GM12878 (cell line): ENCODE measurements around the gene HUWE1. TPM values are rescaled to one million over a fixed set of nuclear protein-coding genes. Genes with fewer than 3 reads are reported as not detected.

Experiments
- BACH1 ChIP-seq: fragments of 450-650 bp; IDR thresholded peaks from 2 replicates; pipeline ENCODE4 v1.6.1; 2017; ENCODE audit warnings: mild to moderate bottlenecking, borderline replicate concordance
- BRCA1 ChIP-seq: IDR thresholded peaks from 2 replicates; pipeline ENCODE4 v1.6.1; 2011; ENCODE audit warnings: low read depth, low read length, improper control_type of control experiment
- CEBPB ChIP-seq, 2 experiments: fragments of 150-350 bp in 1 of 2; IDR thresholded peaks; 2 replicates each; pipeline ENCODE4 v1.6.1; 2012 to 2014; ENCODE audit warnings: low read depth in 2 of 2, low read length in 2 of 2, borderline replicate concordance in 1 of 2, inconsistent platforms in 1 of 2
- GABPA ChIP-seq: IDR thresholded peaks from 2 replicates; pipeline ENCODE4 v1.6.1; 2014; ENCODE audit warnings: antibody characterized with exemption, low read depth, mild to moderate bottlenecking, inconsistent platforms
- NFYA ChIP-seq: IDR thresholded peaks from 2 replicates; pipeline ENCODE4 v1.6.1; 2011; ENCODE audit warnings: low read depth, mild to moderate bottlenecking, low read length, improper control_type of control experiment, borderline replicate concordance
- RAD21 ChIP-seq: IDR thresholded peaks from 2 replicates; pipeline ENCODE4 v1.6.1; 2011; ENCODE audit warnings: mild to moderate bottlenecking, low read depth, low read length, moderate library complexity; ENCODE audit not compliant: insufficient read depth
- SMAD1 ChIP-seq: fragments of 450-650 bp; IDR thresholded peaks from 2 replicates; pipeline ENCODE4 v1.6.1; 2018; ENCODE audit warnings: mild to moderate bottlenecking, low read depth; ENCODE audit not compliant: partially characterized antibody
- SMAD5 ChIP-seq: IDR thresholded peaks from 2 replicates; pipeline ENCODE4 v1.6.1; 2016; ENCODE audit warnings: antibody characterized with exemption, low read depth
- SREBF2 ChIP-seq: IDR thresholded peaks from 2 replicates; pipeline ENCODE4 v1.6.1; 2012; ENCODE audit warnings: mild to moderate bottlenecking, low read length
- STAT1 ChIP-seq: fragments of 450-650 bp; conservative IDR thresholded peaks from 2 replicates; pipeline ENCODE4 v1.6.1; 2014; ENCODE audit warnings: antibody characterized with exemption, mild to moderate bottlenecking
- TARDBP ChIP-seq: IDR thresholded peaks from 2 replicates; pipeline ENCODE4 v1.6.1; 2016; ENCODE audit warnings: borderline replicate concordance
- TCF7 ChIP-seq: IDR thresholded peaks from 2 replicates; pipeline ENCODE4 v1.6.1; 2014; ENCODE audit warnings: antibody characterized with exemption, borderline replicate concordance
- polyA plus RNA-seq, 11 experiments: library from polyadenylated mRNA; depleted of rRNA in 4 of 11; unstranded in 6 of 11; stranded (reverse) in 5 of 11; fragments of >200 nt; fragmentation: Nextera tagmentation in 4 of 11; fragmentation: Illumina TruSeq in 1 of 11; extraction: Ambion mirVana in 4 of 11; extraction: Trizol in 1 of 11; gene quantifications; 1 replicate in 1 of 11; 2 replicates in 10 of 11; pipeline versions ENCODE4 v1.2.1 to v1.2.3, GENCODE V29; 2011 to 2016; ENCODE audit warnings: inconsistent platforms in 2 of 11, missing spikeins in 2 of 11, low read depth in 1 of 11
- total RNA-seq, 4 experiments: library from RNA; depleted of rRNA in 3 of 4; stranded (reverse); fragments of >200 nt in 3 of 4; fragmentation: Illumina TruSeq in 1 of 4; extraction: Trizol in 1 of 4; gene quantifications; 2 replicates each; pipeline versions ENCODE4 v1.2.1 to v1.2.3, GENCODE V29; 2013 to 2021
- TF ChIP-seq, protein P1 (sequence below): fragments of 450-650 bp; conservative IDR thresholded peaks from 2 replicates; pipeline ENCODE4 v1.6.1; 2017; ENCODE audit warnings: mild to moderate bottlenecking, moderate library complexity
- TF ChIP-seq, protein P2 (sequence below): fragments of 450-650 bp; IDR thresholded peaks from 2 replicates; pipeline ENCODE4 v1.6.1; 2018; ENCODE audit warnings: mild to moderate bottlenecking, low read depth, moderate library complexity; ENCODE audit not compliant: partially characterized antibody
- TF ChIP-seq, protein P3 (sequence below): fragments of 450-650 bp; formaldehyde crosslinking; IDR thresholded peaks from 2 replicates; pipeline ENCODE4 v1.4.0; 2022; ENCODE audit warnings: mild to moderate bottlenecking, moderate library complexity
- TF ChIP-seq, protein P4 (sequence below): fragments of 150-350 bp; IDR thresholded peaks from 2 replicates; pipeline ENCODE4 v1.6.1; 2014; ENCODE audit warnings: mild to moderate bottlenecking, low read depth, low read length
- TF ChIP-seq, protein P5 (sequence below): fragments of 450-650 bp; IDR thresholded peaks from 2 replicates; pipeline ENCODE4 v1.6.1; 2014; ENCODE audit warnings: mild to moderate bottlenecking

HUWE1 gene
- total and polyA plus RNA-seq, 10 of the 15 experiments (the other 5 are each of a cell fraction or from before 2014, with no cell fraction given) = 35.9 to 280 (median 100) TPM

DNA sequence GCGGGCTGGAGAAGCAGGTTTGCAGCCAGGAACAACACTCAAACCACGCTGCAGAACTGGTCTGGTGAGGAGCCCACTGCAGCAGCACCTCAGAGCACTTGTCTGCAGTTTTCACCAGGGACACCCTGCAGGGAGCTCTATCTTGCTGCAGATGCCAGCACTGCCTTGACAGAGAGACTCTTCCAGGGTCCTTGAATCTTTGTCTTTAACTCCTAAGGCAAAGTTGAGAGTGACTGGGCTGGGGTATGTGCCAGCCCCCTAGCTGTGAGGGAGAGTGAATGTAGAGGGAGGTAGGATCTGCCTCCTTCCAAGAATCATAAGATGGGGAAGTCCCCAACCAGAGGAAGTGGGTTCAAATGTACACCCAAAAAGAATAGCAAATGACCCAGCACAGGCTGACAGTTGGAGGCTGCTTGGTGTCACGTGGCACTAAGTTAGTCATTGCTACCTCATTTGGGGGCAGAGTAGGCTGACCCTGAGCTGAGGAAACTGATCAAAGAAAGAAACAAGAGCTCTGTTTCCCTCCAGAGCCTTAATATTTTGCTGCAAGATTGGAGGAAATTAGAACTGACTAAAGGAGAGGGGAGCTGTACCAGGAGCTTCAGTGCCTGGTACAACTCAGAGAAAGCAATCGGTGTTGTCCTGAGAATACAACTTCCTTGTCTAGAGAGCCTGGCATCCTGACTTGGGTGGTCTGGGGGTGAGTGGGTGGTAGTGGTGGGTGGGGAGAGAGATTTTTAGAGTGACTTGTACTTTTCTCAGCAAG is 28.2 kb upstream of the HUWE1 start (continued):
- TF ChIP-seq, protein P1, sequence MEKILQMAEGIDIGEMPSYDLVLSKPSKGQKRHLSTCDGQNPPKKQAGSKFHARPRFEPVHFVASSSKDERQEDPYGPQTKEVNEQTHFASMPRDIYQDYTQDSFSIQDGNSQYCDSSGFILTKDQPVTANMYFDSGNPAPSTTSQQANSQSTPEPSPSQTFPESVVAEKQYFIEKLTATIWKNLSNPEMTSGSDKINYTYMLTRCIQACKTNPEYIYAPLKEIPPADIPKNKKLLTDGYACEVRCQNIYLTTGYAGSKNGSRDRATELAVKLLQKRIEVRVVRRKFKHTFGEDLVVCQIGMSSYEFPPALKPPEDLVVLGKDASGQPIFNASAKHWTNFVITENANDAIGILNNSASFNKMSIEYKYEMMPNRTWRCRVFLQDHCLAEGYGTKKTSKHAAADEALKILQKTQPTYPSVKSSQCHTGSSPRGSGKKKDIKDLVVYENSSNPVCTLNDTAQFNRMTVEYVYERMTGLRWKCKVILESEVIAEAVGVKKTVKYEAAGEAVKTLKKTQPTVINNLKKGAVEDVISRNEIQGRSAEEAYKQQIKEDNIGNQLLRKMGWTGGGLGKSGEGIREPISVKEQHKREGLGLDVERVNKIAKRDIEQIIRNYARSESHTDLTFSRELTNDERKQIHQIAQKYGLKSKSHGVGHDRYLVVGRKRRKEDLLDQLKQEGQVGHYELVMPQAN = no peak
- no peak for TF ChIP-seq CEBPB (IDR thresholded peaks at IDR 0.05; ENCODE audit: borderline replicate concordance in 1 of 2, low read depth in 2 of 2, low read length in 2 of 2)
- no peak for TF ChIP-seq GABPA
- peak; percentile 31; the same call in 1 of the 2 replicates for TF ChIP-seq SMAD5
- TF ChIP-seq, protein P2, sequence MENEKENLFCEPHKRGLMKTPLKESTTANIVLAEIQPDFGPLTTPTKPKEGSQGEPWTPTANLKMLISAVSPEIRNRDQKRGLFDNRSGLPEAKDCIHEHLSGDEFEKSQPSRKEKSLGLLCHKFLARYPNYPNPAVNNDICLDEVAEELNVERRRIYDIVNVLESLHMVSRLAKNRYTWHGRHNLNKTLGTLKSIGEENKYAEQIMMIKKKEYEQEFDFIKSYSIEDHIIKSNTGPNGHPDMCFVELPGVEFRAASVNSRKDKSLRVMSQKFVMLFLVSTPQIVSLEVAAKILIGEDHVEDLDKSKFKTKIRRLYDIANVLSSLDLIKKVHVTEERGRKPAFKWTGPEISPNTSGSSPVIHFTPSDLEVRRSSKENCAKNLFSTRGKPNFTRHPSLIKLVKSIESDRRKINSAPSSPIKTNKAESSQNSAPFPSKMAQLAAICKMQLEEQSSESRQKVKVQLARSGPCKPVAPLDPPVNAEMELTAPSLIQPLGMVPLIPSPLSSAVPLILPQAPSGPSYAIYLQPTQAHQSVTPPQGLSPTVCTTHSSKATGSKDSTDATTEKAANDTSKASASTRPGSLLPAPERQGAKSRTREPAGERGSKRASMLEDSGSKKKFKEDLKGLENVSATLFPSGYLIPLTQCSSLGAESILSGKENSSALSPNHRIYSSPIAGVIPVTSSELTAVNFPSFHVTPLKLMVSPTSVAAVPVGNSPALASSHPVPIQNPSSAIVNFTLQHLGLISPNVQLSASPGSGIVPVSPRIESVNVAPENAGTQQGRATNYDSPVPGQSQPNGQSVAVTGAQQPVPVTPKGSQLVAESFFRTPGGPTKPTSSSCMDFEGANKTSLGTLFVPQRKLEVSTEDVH = no peak
- TF ChIP-seq, protein P3, sequence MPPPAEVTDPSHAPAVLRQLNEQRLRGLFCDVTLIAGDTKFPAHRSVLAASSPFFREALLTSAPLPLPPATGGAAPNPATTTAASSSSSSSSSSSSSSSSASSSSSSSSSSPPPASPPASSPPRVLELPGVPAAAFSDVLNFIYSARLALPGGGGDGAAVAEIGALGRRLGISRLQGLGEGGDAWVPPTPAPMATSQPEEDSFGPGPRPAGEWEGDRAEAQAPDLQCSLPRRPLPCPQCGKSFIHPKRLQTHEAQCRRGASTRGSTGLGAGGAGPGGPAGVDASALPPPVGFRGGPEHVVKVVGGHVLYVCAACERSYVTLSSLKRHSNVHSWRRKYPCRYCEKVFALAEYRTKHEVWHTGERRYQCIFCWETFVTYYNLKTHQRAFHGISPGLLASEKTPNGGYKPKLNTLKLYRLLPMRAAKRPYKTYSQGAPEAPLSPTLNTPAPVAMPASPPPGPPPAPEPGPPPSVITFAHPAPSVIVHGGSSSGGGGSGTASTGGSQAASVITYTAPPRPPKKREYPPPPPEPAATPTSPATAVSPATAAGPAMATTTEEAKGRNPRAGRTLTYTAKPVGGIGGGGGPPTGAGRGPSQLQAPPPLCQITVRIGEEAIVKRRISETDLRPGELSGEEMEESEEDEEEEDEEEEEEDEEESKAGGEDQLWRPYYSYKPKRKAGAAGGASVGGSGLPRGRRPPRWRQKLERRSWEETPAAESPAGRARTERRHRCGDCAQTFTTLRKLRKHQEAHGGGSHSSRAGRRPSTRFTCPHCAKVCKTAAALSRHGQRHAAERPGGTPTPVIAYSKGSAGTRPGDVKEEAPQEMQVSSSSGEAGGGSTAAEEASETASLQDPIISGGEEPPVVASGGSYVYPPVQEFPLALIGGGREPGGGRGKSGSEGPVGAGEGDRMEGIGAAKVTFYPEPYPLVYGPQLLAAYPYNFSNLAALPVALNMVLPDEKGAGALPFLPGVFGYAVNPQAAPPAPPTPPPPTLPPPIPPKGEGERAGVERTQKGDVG (CRISPR knock-in tag) = no peak
- no peak for TF ChIP-seq SREBF2
- TF ChIP-seq, protein P4, sequence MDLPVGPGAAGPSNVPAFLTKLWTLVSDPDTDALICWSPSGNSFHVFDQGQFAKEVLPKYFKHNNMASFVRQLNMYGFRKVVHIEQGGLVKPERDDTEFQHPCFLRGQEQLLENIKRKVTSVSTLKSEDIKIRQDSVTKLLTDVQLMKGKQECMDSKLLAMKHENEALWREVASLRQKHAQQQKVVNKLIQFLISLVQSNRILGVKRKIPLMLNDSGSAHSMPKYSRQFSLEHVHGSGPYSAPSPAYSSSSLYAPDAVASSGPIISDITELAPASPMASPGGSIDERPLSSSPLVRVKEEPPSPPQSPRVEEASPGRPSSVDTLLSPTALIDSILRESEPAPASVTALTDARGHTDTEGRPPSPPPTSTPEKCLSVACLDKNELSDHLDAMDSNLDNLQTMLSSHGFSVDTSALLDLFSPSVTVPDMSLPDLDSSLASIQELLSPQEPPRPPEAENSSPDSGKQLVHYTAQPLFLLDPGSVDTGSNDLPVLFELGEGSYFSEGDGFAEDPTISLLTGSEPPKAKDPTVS = no peak
- TF ChIP-seq TARDBP = no peak
- no peak for TF ChIP-seq RAD21
- peak; percentile 30 for TF ChIP-seq SMAD1
- TF ChIP-seq, protein P5, sequence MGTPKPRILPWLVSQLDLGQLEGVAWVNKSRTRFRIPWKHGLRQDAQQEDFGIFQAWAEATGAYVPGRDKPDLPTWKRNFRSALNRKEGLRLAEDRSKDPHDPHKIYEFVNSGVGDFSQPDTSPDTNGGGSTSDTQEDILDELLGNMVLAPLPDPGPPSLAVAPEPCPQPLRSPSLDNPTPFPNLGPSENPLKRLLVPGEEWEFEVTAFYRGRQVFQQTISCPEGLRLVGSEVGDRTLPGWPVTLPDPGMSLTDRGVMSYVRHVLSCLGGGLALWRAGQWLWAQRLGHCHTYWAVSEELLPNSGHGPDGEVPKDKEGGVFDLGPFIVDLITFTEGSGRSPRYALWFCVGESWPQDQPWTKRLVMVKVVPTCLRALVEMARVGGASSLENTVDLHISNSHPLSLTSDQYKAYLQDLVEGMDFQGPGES = no peak
- TF ChIP-seq BRCA1 = no peak
- TF ChIP-seq STAT1 = 0 out of 2 replicates have a peak, but pooled peaks have one; percentile 54
- no peak for TF ChIP-seq TCF7
- TF ChIP-seq NFYA = no peak
- TF ChIP-seq BACH1 = no peak
